ENCODE data around the gene GNAS. TPM values are rescaled to one million over a fixed set of nuclear protein-coding genes. Genes with fewer than 3 reads are reported as not detected.

Gene GNAS
- total and polyA plus RNA-seq, 10 donors = 722 to 854 (median 770) TPM

- no peak for TF ChIP-seq CTCF (IDR thresholded peaks at IDR 0.05 in 8 of 11, conservative IDR thresholded peaks at IDR 0.05 in 3 of 11)
- TF ChIP-seq POLR2AphosphoS5 (IDR thresholded peaks at IDR 0.05) = no peak
- TF ChIP-seq POLR2A (IDR thresholded peaks at IDR 0.05) = no peak
- no peak for DNase-seq
- intact Hi-C loops (cut with DNase I; ENCODE audit: low total_unique reads) = loop anchor here (5.0 kb wide), 1 partner anchor 336 kb away; no protein-coding TSS in a partner anchor
- H3K27ac ChIP-seq = no peak overlapping the region
- WGBS, 5 donors = 75 to 97% (median 89%) methylated on average over 8 of the region's 8 CpGs
- no peaks in the 10 kb centered on the region for H3K36me3 ChIP-seq
- H3K4me3 ChIP-seq = no peak overlapping the region
- peaks cover 0 to 10% (median 6%) of the 10 kb centered on the region in 6 donors for H3K4me1 ChIP-seq
- no peaks in the 10 kb centered on the region for H3K27me3 ChIP-seq (replicated peaks in 1 of 7)
- H3K9me3 ChIP-seq = no peaks in the 10 kb centered on the region
Observed at GRCh38 chr20:58871533-58872102, 19.1 kb downstream of the GNAS start.

GRCh38 chr20:58874469-58874868, 22.0 kb downstream of the GNAS start:
- Histone ChIP-seq H3K9me3 (no peaks in the 10 kb centered on the region), H3K27ac (no peak overlapping the region), H3K4me3 (no peak overlapping the region), H3K36me3 (no peaks in the 10 kb centered on the region), H3K4me1 (peaks cover 0 to 23% (median 6%) of the 10 kb centered on the region in 6 donors), H3K27me3 (replicated peaks in 1 of 7) (no peaks in the 10 kb centered on the region)
- no peak for DNase-seq
- 89 to 100% (median 96%) methylated on average over 1 of the region's 1 CpG for WGBS, 5 donors
- TF ChIP-seq POLR2A (IDR thresholded peaks at IDR 0.05) (no peak), CTCF (IDR thresholded peaks at IDR 0.05 in 8 of 11, conservative IDR thresholded peaks at IDR 0.05 in 3 of 11) (no peak), POLR2AphosphoS5 (IDR thresholded peaks at IDR 0.05) (no peak)
- intact Hi-C loops (cut with DNase I; ENCODE audit: low total_unique reads) = loop anchor here (5.0 kb wide), 1 partner anchor 333 kb away; no protein-coding TSS in a partner anchor

GRCh38 chr20:58875111-58875510, 22.6 kb downstream of the GNAS start:
- Histone ChIP-seq H3K27ac (no peak overlapping the region), H3K4me1 (peaks cover 0 to 22% (median 6%) of the 10 kb centered on the region in 6 donors), H3K4me3 (no peak overlapping the region), H3K27me3 (replicated peaks in 1 of 7) (no peaks in the 10 kb centered on the region), H3K36me3 (no peaks in the 10 kb centered on the region), H3K9me3 (no peaks in the 10 kb centered on the region)
- WGBS, 5 donors = 89 to 97% (median 95%) methylated on average over 3 of the region's 3 CpGs
- intact Hi-C loops (cut with DNase I; ENCODE audit: low total_unique reads) = no loop called here
- TF ChIP-seq POLR2AphosphoS5 (IDR thresholded peaks at IDR 0.05) = no peak
- no peak for TF ChIP-seq POLR2A (IDR thresholded peaks at IDR 0.05)
- no peak for TF ChIP-seq CTCF (IDR thresholded peaks at IDR 0.05 in 8 of 11, conservative IDR thresholded peaks at IDR 0.05 in 3 of 11)
- DNase-seq = no peak

GRCh38 chr20:58875541-58876134, 23.1 kb downstream of the GNAS start:
- WGBS, 5 donors = 88 to 97% (median 93%) methylated on average over 12 of the region's 12 CpGs
- Histone ChIP-seq H3K9me3 (no peaks in the 10 kb centered on the region), H3K36me3 (no peaks in the 10 kb centered on the region), H3K27ac (no peak overlapping the region), H3K4me3 (no peak overlapping the region), H3K4me1 (peaks cover 0 to 17% (median 3%) of the 10 kb centered on the region in 6 donors), H3K27me3 (replicated peaks in 1 of 7) (no peaks in the 10 kb centered on the region)
- no peak for TF ChIP-seq CTCF (IDR thresholded peaks at IDR 0.05 in 8 of 11, conservative IDR thresholded peaks at IDR 0.05 in 3 of 11)
- no peak for TF ChIP-seq POLR2AphosphoS5 (IDR thresholded peaks at IDR 0.05)
- no peak for TF ChIP-seq POLR2A (IDR thresholded peaks at IDR 0.05)
- intact Hi-C loops (cut with DNase I; ENCODE audit: low total_unique reads) = no loop called here
- no peak for DNase-seq
